KBM-7 (cell line): ENCODE data around the gene JDP2.
"Not testable (repeated sequence)": the region's sequence is repeated elsewhere in the genome, so short reads cannot be mapped to it uniquely, and the experiment has no call there.

ENCODE experiments used
- DNase-seq: peaks from one replicate; pipeline ENCODE4 v3.0.0-alpha.2; 2015
- in situ Hi-C: fragments of 300-500 bp; cut with MboI; formaldehyde crosslinking; loops from 2 replicates; pipeline ENCODE4 v1.14.3; 2020; ENCODE audit warnings: low sequenced_read_pairs, low pct_unique_long_range_greater_than_20kb, mixed read lengths

The JDP2 gene, protein sequence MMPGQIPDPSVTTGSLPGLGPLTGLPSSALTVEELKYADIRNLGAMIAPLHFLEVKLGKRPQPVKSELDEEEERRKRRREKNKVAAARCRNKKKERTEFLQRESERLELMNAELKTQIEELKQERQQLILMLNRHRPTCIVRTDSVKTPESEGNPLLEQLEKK

GRCh38 chr14:75427482-75428229 is at the start of gene JDP2:
TSS of gene JDP2 (plus strand) at chr14:75428022. CDS start at chr14:75437921, 9,899 bp downstream.
- in situ Hi-C loops: no loop called here
- peak; percentile 87 for DNase-seq

DNA sequence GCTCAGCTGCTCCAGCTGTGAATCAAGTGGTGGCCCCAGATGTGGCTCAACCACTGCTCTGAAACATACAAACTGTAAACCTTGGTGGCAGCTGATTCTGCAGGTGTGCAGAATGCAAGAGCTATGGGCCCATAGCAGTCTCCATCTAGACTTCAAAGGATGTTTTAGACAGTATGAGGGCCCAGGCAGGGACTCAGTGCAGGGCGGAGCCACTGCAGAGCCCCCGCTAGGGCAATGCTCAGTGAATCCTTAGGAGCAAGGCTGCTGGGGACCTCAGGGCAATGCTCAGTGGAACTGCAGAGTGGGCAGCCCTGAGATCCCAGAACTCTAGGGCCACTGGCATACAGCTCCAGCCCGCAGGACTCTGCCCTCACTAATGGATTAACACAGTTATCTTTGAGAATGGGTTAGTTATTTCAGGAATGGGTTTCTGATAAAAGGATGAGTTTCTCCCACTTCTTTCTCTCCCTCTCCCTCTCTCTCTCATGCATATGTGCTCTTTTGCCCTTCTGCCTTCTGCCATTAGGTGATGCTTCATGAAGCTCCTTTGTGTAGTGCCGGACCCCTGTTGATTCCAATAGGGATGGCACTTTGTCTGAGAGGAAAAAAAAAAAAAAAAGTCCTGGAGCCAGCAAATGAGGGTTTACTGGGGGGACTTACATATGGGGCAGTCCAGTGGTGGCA is 48.4 kb upstream of the JDP2 start:
- no peak for DNase-seq
- in situ Hi-C loops: no loop called here

GRCh38 chr14:75379930-75380270 is 47.9 kb upstream of the JDP2 start:
- DNase-seq: no peak
- in situ Hi-C loops: no loop called here

DNA sequence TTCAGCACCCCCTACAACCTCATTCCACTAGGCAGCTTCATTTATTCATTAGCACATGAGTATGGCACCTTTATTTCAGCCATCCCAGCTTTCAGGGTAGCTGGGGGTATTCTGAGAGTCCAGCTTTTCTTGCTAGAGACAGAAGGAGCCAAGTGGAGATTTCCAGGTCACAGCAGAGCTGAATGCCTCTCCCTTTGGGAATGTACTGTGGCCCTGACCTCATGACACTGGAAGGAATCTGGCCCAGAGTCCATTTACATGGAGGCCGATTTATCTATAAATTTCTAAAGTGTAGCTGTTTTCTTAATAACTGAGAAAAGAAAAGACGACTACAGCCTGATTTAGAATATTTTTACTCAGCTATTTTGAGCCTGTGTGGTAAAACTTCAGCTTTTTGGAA is 47.2 kb upstream of the JDP2 start:
- in situ Hi-C loops: no loop called here
- DNase-seq: no peak

DNA sequence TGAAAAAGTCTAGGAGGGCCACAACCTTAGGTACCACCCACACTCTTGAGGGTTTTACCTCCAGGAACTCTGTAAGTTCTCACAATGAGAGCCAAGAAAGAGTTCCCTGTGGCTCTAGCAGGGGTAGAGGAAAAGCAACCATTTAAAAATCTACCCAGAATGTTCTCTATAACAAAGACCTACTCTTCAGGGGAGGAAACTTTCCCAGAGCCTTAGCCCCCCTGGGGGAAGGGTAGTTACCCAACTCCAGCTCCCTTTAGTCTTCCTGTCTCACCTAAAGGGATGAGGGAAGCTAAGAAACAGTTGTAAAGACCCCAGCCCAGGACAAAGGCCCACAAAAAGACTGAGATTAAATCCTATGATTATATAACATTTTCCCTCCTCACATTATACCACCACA is 46.2 kb upstream of the JDP2 start:
- no peak for DNase-seq
- in situ Hi-C loops: no loop called here

DNA sequence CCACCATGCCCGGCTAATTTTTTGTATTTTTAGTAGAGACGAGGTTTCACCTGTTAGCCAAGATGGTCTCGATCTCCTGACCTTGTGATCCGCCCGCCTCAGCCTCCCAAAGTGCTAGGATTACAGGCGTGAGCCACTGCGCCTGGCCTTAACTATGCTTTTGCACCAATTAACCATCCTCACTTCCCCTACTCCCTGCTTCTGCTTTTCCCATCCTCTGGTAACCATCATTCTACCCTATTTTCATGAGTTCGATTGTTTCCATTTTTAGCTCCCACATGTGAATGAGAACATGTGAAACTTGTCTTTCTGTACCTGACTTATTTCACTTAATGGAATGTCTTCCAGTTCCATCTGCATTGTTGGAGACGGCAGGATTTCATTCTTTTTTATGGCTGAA is 44.6 kb upstream of the JDP2 start:
- in situ Hi-C loops: not testable (repeated sequence)
- DNase-seq: peak; percentile 14

DNA sequence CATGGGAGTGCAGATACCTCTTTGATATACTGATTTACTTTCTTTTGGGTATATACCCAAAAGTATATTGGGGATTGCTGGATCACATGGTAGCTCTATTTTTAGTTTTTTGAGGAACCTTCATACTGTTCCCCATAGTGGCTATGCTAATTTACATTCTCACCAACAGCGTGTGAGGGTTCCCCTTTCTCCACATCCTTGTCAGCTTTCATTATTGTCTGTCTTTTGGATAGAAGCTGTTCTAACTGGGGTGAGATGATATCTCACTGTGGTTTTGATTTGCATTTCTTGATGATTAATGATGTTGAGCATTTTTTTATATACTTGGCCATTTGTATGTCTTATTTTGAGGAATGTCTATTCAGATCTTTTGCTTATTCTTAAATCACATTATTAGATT is 44.1 kb upstream of the JDP2 start:
- in situ Hi-C loops: no loop called here
- DNase-seq: peak; percentile 47

DNA sequence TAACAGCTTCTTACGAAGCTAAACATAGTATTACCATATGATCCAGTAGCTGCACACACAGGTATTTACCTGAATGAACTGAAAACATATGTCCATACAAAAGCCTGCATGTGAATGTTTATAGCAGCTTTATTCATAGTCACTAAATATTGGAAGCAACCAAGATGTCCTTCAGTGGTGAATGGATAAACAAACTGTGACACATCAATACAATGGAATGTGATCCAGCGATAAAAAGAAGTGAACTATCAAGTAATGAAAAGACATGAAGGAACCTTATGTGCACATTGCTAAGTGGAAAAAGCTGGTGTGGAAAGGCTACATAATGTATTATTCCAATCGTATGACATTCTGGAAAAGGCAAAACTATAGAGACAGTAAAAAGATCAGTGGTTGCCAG is 38.1 kb upstream of the JDP2 start:
- no peak for DNase-seq
- in situ Hi-C loops: no loop called here

- in situ Hi-C loops: no loop called here
- DNase-seq: no peak
Measured at GRCh38 chr14:75390183-75390582, 37.6 kb upstream of the JDP2 start.

- in situ Hi-C loops: no loop called here
- DNase-seq: no peak
Measured at GRCh38 chr14:75391953-75392352, 35.9 kb upstream of the JDP2 start.

- in situ Hi-C loops: no loop called here
Measured at GRCh38 chr14:75392686-75393641, 34.9 kb upstream of the JDP2 start.

DNA sequence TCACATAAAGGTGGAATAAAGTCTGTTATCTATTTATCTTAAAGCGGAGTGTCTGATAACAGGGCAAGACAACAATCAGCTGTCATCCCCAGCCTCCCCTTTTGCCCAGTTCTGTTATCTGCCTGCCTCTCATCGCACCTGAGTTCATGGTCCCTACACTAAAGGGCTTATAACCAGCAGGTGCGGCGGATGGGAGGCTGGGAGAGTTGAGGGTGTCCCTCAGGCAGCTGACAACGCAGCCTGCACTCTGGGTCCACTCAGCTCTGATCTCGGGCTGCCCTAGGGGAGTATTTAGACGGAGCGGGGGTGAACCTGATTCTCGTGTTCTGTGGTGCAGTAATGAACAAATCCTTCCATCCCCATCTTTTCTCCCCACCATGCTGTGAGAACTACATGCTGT is 34.0 kb upstream of the JDP2 start:
- in situ Hi-C loops: no loop called here
- DNase-seq: no peak

More at GRCh38 chr14:75392686-75393641, 34.9 kb upstream of the JDP2 start:
- no peak for DNase-seq

DNA sequence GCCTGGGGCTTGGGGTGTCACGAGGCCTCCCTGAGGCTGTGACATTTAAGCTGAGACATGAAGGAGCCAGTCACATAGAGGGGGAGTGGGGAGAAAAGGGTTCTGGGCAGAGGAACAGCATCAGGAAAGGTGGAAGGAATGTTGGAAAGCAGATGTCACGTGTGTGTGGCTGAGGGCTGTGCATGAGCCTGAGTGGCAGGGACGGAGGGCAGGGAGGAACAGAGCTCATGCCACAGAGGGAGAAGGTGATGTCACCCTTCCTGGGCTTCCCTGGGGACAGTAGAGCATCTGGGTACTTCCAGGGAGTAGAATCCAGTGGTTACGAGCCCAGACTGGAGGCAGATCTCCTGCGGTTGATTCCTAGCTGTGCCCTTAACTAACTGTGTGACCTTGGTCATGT is 32.0 kb upstream of the JDP2 start:
- DNase-seq: no peak
- in situ Hi-C loops: no loop called here

DNA sequence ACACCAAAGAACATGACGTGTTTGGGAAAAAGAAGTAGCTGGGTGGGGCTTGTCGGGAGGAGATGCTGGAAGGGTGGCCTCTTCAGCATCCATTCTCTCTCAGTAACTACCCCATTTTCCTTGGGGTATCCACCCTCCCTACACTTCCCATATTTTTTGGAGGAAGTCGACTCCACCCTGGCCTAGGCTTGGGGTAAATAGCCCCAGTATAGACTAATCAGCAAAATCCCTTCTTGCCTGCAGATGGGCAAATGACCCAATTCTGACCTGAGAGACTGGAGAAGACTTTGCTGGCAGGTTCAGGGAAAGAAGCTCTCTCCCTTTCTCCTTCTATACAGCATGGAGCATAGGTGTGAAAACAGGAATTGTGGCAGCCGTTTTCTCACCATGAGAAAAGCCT is 28.5 kb upstream of the JDP2 start:
- DNase-seq: no peak
- in situ Hi-C loops: no loop called here

- DNase-seq: no peak
- in situ Hi-C loops: no loop called here
Measured at GRCh38 chr14:75399843-75400775, 27.7 kb upstream of the JDP2 start.

DNA sequence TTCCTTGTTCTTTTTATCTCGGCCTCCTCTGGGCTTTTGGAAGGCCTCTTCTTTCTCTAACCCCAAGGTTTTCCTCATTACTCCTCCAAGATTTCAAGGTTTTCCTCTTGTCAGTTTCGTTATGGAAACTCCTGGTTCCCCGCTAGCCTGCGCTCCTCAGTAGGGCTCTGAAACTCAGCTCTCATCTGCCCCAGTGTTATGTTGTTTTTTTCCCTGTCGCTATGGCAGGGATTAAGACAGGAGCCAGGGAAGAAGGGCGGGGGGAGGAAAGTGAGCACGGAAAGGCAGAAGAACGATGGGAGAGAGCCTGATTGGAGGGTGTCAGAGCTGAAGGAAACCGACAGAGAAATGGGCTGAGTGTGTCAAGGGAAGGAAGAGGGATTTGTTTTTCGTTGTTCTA is 26.5 kb upstream of the JDP2 start:
- in situ Hi-C loops: no loop called here
- no peak for DNase-seq

GRCh38 chr14:75402867-75403413 is 24.9 kb upstream of the JDP2 start:
- no peak for DNase-seq
- in situ Hi-C loops: no loop called here

DNA sequence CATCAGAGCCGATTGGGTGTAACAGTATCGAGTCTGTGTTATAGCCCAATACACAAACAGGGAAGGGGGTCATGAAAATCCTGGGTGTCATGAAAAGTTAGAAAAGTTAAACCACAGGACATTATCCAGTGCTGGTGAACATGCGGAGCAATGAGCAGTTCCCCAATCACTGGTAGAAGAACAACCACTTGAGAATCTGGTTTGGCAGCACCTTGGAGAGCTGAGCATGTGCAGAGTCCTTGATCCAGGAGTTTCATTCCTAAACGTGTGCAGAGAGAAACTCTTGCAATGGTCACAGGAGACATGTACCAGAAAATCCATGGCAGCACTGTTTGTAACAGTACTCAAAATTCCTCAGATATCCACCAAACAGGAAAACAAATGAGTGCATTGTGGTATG is 23.0 kb upstream of the JDP2 start:
- in situ Hi-C loops: no loop called here
- DNase-seq: no peak
